Mesendoderm (in vitro differentiated cells): ENCODE data around the gene RFC3. TPM values are rescaled to one million over a fixed set of nuclear protein-coding genes. Genes with fewer than 3 reads are reported as not detected.

ENCODE experiments used
- DNase-seq: peaks from one replicate; pipeline ENCODE4 v3.0.0; 2013
- H2AK5ac ChIP-seq: 2 replicates; pipeline ENCODE4 v1.6.1; 2013; ENCODE audit warnings: low read length, inconsistent platforms
- H2BK120ac ChIP-seq: 2 replicates; pipeline ENCODE4 v1.6.1; 2013; ENCODE audit warnings: low read depth, mild to moderate bottlenecking, low read length, moderate library complexity, mixed read lengths
- H2BK15ac ChIP-seq: replicated peaks from 2 replicates; pipeline ENCODE4 v1.6.1; 2013; ENCODE audit warnings: low read depth, mild to moderate bottlenecking, moderate library complexity
- H2BK5ac ChIP-seq: 2 replicates; pipeline ENCODE4 v1.6.1; 2013; ENCODE audit warnings: low read length, inconsistent platforms
- H3K18ac ChIP-seq: 2 replicates; pipeline ENCODE4 v1.6.1; 2013; ENCODE audit warnings: mild to moderate bottlenecking, low read length, mixed read lengths
- H3K23ac ChIP-seq: one replicate; pipeline ENCODE4 v1.6.1; 2013; ENCODE audit warnings: low read length
- H3K27ac ChIP-seq: 2 replicates; pipeline ENCODE4 v1.5.1; 2013; ENCODE audit warnings: low read depth, mild to moderate bottlenecking, inconsistent platforms, low read length, moderate library complexity
- H3K27me3 ChIP-seq: 2 replicates; pipeline ENCODE4 v1.6.1; 2013; ENCODE audit warnings: low read length, control low read depth, mild to moderate bottlenecking, inconsistent platforms; ENCODE audit not compliant: insufficient read depth, poor library complexity
- H3K36me3 ChIP-seq: 2 replicates; pipeline ENCODE4 v1.6.1; 2013; ENCODE audit warnings: low read length, inconsistent platforms; ENCODE audit not compliant: control insufficient read depth, insufficient read depth
- H3K4ac ChIP-seq: one replicate; pipeline ENCODE4 v1.6.1; 2013; ENCODE audit warnings: low read depth, mild to moderate bottlenecking, low read length, moderate library complexity
- H3K4me1 ChIP-seq: 2 replicates; pipeline ENCODE4 v1.6.1; 2013; ENCODE audit warnings: low read depth, low read length, inconsistent platforms; ENCODE audit not compliant: control insufficient read depth
- H3K4me2 ChIP-seq: 2 replicates; pipeline ENCODE4 v1.6.1; 2013; ENCODE audit warnings: low read length
- H3K4me3 ChIP-seq: 2 replicates; pipeline ENCODE4 v1.5.1; 2013; ENCODE audit warnings: mild to moderate bottlenecking, low read length
- H3K56ac ChIP-seq: one replicate; pipeline ENCODE4 v1.6.1; 2013; ENCODE audit warnings: low read length
- H3K79me1 ChIP-seq: 2 replicates; pipeline ENCODE4 v1.6.1; 2013; ENCODE audit warnings: low read length, inconsistent platforms
- H3K79me2 ChIP-seq: 2 replicates; pipeline ENCODE4 v1.6.1; 2013; ENCODE audit warnings: mild to moderate bottlenecking, low read length; ENCODE audit not compliant: control insufficient read depth, insufficient read depth
- H3K9ac ChIP-seq: 2 replicates; pipeline ENCODE4 v1.6.1; 2013; ENCODE audit warnings: low read length, inconsistent platforms
- H4K5ac ChIP-seq: one replicate; pipeline ENCODE4 v1.6.1; 2013; ENCODE audit warnings: low read length
- H4K8ac ChIP-seq: one replicate; pipeline ENCODE4 v1.6.1; 2013; ENCODE audit warnings: low read depth, mild to moderate bottlenecking, control low read depth, low read length, moderate library complexity
- WGBS: extraction: QIAGEN DNeasy Blood & Tissue Kit; methylation state at CpG from one replicate; pipeline ENCODE4 v1.1.7; 2013; ENCODE audit warnings: low lambda C conversion rate, missing lambda C conversion rate; ENCODE audit not compliant: insufficient coverage; ENCODE audit errors: extremely low coverage; 5-methylcytosine and 5-hydroxymethylcytosine counted together
- polyA plus RNA-seq, 2 experiments: library from polyadenylated mRNA; stranded (reverse); fragments of 200-250 nt; gene quantifications; one replicate each; pipeline ENCODE4 v1.2.3, GENCODE V29; 2013

RFC3 gene
- polyA plus RNA-seq (2013, experiment 1 of 2) = 55.8 TPM
- 55.6 TPM for polyA plus RNA-seq (2013, experiment 2 of 2)

GRCh38 chr13:33817901-33818706, at the start of gene RFC3:
Gene RFC3 (plus strand): TSS chr13:33818149. CDS start chr13:33818179, 30 bp downstream.
- Histone ChIP-seq H2BK5ac (no peak within 1 kb of the TSS), H3K23ac (no peak within 1 kb of the TSS), H3K4ac (peak within 1 kb of the TSS; percentile 5), H3K4me2 (peak within 1 kb of the TSS; percentile 53), H4K5ac (peak within 1 kb of the TSS; percentile 63), H3K36me3 (no peaks in the 10 kb centered on the region), H3K56ac (peak within 1 kb of the TSS; percentile 79), H3K4me1 (no peaks in the 10 kb centered on the region), H3K18ac (peak within 1 kb of the TSS; percentile 32), H3K27ac (peak within 1 kb of the TSS; percentile 42), H2AK5ac (no peak within 1 kb of the TSS), H3K4me3 (peak within 1 kb of the TSS; percentile 74), H2BK120ac (no peak within 1 kb of the TSS), H2BK15ac (no peak within 1 kb of the TSS), H3K79me1 (peaks cover 9% of the 10 kb centered on the region), H4K8ac (peak within 1 kb of the TSS; percentile 65), H3K27me3 (no peaks in the 10 kb centered on the region), H3K9ac (peak within 1 kb of the TSS; percentile 85), H3K79me2 (peaks cover 21% of the 10 kb centered on the region)
- DNase-seq = peak; percentile 97
- WGBS = no CpG with 5 or more reads among the region's 50 CpGs

- H3K4me1 ChIP-seq = peaks cover 2% of the 10 kb centered on the region
- H3K79me1 ChIP-seq = no peaks in the 10 kb centered on the region
- H3K27me3 ChIP-seq = no peaks in the 10 kb centered on the region
- no peak overlapping the region for H3K9ac ChIP-seq
- H3K36me3 ChIP-seq = no peaks in the 10 kb centered on the region
- H2BK120ac ChIP-seq = no peak overlapping the region
- H3K23ac ChIP-seq = no peak overlapping the region
- H3K56ac ChIP-seq = no peak overlapping the region
- no peaks in the 10 kb centered on the region for H3K79me2 ChIP-seq
- no peak overlapping the region for H3K4ac ChIP-seq
- no peak overlapping the region for H4K5ac ChIP-seq
- no peak overlapping the region for H3K4me3 ChIP-seq
- H3K4me2 ChIP-seq = no peak overlapping the region
- WGBS = no CpG with 5 or more reads among the region's 2 CpGs
- no peak overlapping the region for H3K27ac ChIP-seq
- no peak overlapping the region for H2AK5ac ChIP-seq
- DNase-seq = no peak
- no peak overlapping the region for H4K8ac ChIP-seq
- no peak overlapping the region for H2BK5ac ChIP-seq
- no peak overlapping the region for H2BK15ac ChIP-seq
- H3K18ac ChIP-seq = no peak overlapping the region
These were observed 46.7 kb upstream of the RFC3 start for GRCh38 chr13:33771296-33771695.

DNA sequence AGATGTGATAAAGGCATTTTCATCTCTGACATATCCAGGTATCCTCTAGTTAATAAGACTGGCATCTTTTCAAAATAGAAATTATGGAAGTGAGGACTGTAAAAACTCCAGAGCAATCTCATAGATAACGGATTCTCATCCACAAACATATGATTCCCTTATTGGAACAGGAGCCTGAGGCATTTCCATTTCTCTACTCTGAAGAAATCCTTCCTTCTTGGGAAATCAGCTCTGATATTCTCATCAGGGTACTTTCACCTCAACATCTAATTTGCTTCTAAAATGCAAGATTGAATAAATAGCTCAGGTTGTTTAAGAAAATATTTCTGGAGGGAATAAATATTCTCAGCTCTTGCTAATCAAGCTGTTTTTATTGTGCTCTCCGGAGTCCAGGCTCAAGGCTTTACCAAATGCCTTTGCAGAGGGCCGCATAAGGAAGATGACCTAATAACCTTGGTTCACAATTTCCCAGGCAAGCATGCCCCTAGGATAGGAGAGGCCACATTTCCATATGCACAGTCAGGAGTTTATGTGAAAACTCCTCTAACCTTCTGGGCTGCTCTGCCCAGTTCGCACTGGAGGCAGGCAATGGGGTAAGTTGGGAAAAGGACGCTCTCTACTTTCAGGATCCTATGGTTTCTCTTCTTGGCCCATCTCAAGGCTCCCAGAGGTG, 44.0 kb upstream of the RFC3 start:
- H2AK5ac ChIP-seq = no peak overlapping the region
- H2BK120ac ChIP-seq = no peak overlapping the region
- no peaks in the 10 kb centered on the region for H3K79me1 ChIP-seq
- no peak overlapping the region for H4K5ac ChIP-seq
- H3K4me2 ChIP-seq = no peak overlapping the region
- WGBS = no CpG with 5 or more reads among the region's 5 CpGs
- H3K36me3 ChIP-seq = no peaks in the 10 kb centered on the region
- no peaks in the 10 kb centered on the region for H3K79me2 ChIP-seq
- no peak for DNase-seq
- H3K18ac ChIP-seq = no peak overlapping the region
- H3K4ac ChIP-seq = no peak overlapping the region
- no peak overlapping the region for H3K23ac ChIP-seq
- no peak overlapping the region for H4K8ac ChIP-seq
- no peak overlapping the region for H3K56ac ChIP-seq
- no peaks in the 10 kb centered on the region for H3K27me3 ChIP-seq
- no peak overlapping the region for H2BK5ac ChIP-seq
- H2BK15ac ChIP-seq = no peak overlapping the region
- H3K4me1 ChIP-seq = peaks cover 2% of the 10 kb centered on the region
- no peak overlapping the region for H3K4me3 ChIP-seq
- no peak overlapping the region for H3K27ac ChIP-seq
- H3K9ac ChIP-seq = no peak overlapping the region

GRCh38 chr13:33775339-33776108, 42.4 kb upstream of the RFC3 start:
- no peak overlapping the region for H3K18ac ChIP-seq
- WGBS = no CpG with 5 or more reads among the region's 2 CpGs
- no peaks in the 10 kb centered on the region for H3K36me3 ChIP-seq

DNA sequence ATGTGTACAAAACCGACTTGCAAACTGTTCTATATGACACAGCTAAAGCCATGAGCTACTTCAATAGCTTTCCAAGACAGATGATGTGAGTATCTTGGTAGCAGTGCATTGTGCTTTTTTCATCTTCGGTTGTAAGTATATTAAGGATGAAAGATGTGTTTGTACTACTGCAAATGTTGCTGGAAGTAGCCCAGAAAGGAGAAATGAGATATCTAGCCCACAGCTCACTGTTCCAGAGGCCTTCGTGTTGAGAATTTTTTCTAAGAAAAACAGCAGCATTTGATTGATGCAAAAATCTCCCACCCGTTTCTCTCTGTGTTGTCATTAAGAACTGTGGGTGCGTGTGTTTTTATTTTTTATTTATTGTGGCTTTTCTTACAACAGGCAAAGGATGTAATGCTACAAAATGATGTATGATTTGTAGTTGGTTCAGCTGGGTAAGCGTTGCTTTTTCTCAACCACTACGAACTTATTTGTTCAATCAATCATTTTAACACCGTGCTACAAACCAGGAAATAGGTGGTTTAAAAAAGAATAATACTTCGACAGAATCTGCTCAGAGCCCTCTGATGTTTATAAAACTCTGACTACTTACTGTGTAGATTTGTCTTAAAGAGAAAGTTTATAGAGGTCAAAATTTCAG, 41.6 kb upstream of the RFC3 start:
- no peak overlapping the region for H3K23ac ChIP-seq
- H2BK5ac ChIP-seq = no peak overlapping the region
- no CpG with 5 or more reads among the region's 9 CpGs for WGBS
- H3K4ac ChIP-seq = no peak overlapping the region
- H3K4me2 ChIP-seq = no peak overlapping the region
- DNase-seq = no peak
- no peak overlapping the region for H3K18ac ChIP-seq
- H3K27ac ChIP-seq = no peak overlapping the region
- no peak overlapping the region for H3K9ac ChIP-seq
- H3K56ac ChIP-seq = no peak overlapping the region
- no peaks in the 10 kb centered on the region for H3K27me3 ChIP-seq
- H3K4me3 ChIP-seq = no peak overlapping the region
- no peak overlapping the region for H4K8ac ChIP-seq
- no peak overlapping the region for H2BK15ac ChIP-seq
- H3K79me1 ChIP-seq = no peaks in the 10 kb centered on the region
- peaks cover 2% of the 10 kb centered on the region for H3K4me1 ChIP-seq
- H3K36me3 ChIP-seq = no peaks in the 10 kb centered on the region
- no peak overlapping the region for H4K5ac ChIP-seq
- H2AK5ac ChIP-seq = no peak overlapping the region
- no peak overlapping the region for H2BK120ac ChIP-seq
- H3K79me2 ChIP-seq = no peaks in the 10 kb centered on the region

More at GRCh38 chr13:33775339-33776108, 42.4 kb upstream of the RFC3 start:
- Histone ChIP-seq H3K23ac (no peak overlapping the region), H2BK15ac (no peak overlapping the region), H3K27ac (no peak overlapping the region), H4K8ac (no peak overlapping the region), H2BK120ac (no peak overlapping the region), H3K4me3 (no peak overlapping the region), H2BK5ac (no peak overlapping the region), H3K9ac (no peak overlapping the region), H3K4me1 (peaks cover 2% of the 10 kb centered on the region), H3K79me2 (no peaks in the 10 kb centered on the region), H3K27me3 (no peaks in the 10 kb centered on the region), H3K4ac (no peak overlapping the region), H3K79me1 (no peaks in the 10 kb centered on the region), H3K4me2 (no peak overlapping the region), H3K56ac (no peak overlapping the region), H4K5ac (no peak overlapping the region), H2AK5ac (no peak overlapping the region)
- peak; percentile 64 for DNase-seq
